ENCODE results near the gene C11orf98.
"Not testable (repeated sequence)": the region's sequence is repeated elsewhere in the genome, so short reads cannot be mapped to it uniquely, and the experiment has no call there.

C11orf98 gene

DNA sequence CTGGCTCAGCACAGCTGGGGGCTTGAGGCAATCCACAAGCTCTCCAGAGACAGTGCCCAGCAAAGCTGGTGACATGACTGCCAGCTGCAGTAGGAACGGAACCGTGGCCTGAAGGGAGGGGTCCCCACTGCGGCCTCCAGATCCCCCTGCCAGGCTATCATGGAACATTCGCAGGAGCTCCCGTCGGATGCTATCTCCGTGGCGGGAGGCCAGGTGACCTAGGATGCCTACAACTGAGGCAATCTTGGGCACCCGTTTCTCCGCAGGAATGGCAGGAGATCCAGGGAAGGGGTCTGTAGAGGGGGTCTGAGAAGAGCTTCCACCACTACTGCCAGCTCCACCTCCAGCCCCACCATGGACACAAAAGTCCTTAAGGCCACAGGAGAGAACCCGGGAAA, 16.0 kb downstream of the C11orf98 start:
- DNase-seq = no peak

DNA sequence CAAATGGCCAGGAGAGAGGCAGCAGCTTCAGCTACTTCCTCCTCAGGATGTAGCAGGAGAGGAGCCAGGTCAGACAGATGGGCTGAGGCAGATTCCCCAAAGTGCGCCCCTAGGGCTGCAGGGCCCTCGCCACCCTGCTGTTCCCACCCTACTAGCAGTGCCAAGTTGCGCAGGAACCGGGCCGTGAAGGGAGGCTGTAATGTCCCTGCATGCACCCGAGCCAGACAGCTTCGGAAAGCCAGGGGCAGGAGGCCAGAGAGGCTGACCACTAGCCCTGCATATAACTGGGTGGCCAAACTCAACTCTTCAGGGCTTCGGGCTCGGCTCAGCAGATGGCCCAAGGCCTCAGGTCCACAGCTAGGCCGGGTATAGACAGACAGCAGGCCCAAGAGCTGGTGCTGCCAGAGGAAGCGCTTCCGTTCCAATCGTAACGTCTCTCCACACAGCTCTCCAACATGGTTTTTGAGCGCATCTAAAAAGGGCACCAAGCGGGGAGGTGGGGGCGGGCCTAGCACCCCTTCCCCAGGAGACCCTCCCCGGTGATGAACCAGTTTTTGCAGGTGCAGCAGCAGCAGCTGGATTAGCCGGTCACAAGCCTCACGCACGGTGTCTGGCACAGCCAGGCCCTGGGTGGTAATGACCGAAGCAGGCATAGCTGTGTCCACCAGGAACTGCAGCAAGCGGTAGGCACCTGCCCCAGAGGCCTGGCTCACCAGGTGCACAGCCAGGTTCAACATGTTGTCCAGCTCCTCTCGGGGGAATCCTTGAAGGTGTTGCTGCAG, 16.6 kb downstream of the C11orf98 start:
- no peak for DNase-seq

- no peak for DNase-seq
Observed at GRCh38 chr11:62647609-62648005, 17.4 kb downstream of the C11orf98 start.

- no peak for DNase-seq
Observed at GRCh38 chr11:62646825-62647608, 18.0 kb downstream of the C11orf98 start.

DNA sequence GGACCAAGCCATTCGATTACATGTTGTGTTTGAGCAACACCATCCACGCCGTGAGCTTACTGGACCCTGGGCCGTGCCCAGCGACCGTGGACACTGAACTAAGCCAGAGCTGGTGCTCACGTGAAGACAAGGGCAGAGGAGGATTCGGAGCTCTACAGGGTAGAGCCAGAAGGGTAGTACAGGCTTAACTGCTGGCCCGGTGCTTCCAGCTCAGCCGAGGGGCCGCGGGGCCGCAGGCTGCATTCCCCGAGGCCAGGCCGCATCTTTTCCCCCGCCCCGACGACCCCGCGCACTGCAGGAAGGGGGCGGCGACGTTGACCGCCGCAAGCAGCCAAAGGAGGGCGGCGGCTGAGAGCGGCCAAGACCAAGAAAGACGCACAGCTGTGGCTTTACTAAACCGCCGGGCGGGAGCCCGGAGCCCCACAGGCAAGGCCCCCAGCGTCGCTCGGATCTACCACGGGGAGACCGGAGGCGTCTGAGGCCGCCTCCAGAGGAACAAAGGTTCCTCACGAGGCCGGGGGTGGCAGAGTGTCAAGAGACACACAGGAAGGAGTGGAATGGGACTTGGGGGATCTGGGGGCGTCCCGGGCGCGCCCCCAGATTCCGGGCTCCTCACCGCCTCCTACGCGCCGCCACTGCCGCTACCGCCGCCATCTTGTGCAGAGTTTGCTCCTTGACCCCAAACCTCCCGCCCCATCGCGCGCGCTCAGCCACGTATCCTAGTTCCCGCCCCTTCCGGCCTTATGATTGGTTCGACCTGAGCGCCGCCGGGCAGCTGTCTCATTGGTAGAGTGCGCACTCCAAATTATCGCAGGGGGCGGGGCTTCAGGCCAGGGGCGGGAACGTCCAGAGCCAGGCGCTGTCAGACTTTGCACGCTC, 18.8 kb downstream of the C11orf98 start, which contains the start of gene GANAB:
TSS of gene GANAB (minus strand) at position 668 of the 879 bp plus-strand sequence. CDS start at position 654, 14 bp downstream.
- DNase-seq = peak; percentile 97

DNA sequence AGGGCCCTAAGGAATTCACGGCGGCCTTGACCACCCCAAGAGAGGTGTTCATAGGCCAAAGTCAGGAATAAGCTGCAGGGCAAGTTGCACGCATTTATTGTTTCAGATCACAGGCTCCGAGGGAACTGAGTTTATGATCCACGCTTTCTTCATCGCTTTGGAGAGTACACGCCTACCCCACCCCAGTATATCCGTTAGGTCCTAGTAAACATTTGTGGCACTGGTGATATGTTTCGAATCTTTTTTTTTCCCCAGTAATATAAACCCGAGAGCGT, 19.4 kb downstream of the C11orf98 start:
- no peak for DNase-seq

DNA sequence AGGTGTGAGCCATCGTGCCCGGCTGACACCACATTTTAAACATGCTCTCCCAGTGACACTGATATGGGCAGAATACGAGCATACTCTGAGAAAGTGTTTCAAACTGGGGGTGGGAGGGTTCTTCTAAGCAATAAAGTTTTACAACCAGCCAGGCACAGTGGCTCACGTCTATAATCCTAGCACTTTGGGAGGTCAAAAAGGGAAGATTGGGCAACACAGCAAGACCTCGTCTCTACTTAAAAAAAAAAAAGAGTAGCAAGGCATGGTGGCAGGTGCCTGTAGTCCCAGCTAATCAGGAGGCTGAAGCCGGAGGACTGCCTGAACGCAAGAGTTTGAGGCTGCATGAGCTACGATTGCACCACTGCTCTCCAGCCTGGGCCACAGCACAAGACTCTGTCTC, 20.8 kb downstream of the C11orf98 start:
- no peak for DNase-seq

GRCh38 chr11:62632492-62632891, 32.5 kb downstream of the C11orf98 start:
- no peak for DNase-seq

- no peak for DNase-seq
Observed at GRCh38 chr11:62627713-62628112, 37.3 kb downstream of the C11orf98 start.

- no peak for DNase-seq
Observed at GRCh38 chr11:62622476-62623089, 42.4 kb downstream of the C11orf98 start.

GRCh38 chr11:62621567-62622470, 43.2 kb downstream of the C11orf98 start, which contains the start of gene B3GAT3:
TSS of gene B3GAT3 (minus strand) at chr11:62621986. CDS start at chr11:62621947, 39 bp downstream.
- DNase-seq = peak; percentile 96

GRCh38 chr11:62621027-62621566, 43.9 kb downstream of the C11orf98 start:
- no peak for DNase-seq

DNA sequence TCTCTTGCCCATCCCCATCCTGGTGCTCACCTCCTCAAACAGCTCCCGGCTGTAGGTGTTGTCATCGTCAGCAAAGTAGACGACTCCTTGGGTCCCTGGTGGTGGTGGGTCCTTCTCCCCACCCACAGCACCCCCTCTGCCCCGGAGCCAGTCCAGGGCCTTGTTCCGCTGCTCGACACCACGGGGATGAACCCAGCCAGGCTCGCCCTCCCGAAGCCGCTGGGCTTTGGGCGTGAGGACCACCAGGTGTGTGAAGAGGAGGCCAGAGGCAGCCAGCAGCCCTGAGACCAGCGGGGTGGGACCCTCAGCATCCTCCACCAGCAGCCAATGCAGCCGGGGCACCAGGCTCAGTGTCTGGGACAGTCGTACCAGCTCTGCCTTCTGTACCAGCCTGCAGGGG, 48.1 kb downstream of the C11orf98 start:
- not testable (repeated sequence) for DNase-seq

DNA sequence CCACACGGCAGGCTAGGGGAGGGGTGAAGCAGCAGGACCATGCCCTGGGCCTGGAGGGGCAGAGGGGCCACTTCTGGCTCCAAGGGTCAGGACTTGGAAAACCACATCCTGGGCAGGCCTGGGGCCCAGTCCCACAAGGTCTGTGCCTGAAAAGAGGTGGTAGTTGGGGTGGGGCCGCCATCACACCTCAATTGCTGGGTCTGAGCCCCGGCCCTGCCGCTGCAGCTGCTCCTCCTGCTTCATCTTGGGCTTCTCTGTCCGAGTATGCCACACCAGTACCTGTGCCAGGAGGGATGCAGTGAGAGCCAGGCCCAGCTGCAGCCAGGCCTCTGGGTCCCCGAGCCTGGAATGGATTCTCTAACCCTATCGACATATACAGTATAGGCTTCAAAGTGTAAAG, 49.5 kb downstream of the C11orf98 start:
- DNase-seq = no peak

GRCh38 chr11:62614275-62614674, 50.7 kb downstream of the C11orf98 start:
- peak; percentile 43 for DNase-seq

DNA sequence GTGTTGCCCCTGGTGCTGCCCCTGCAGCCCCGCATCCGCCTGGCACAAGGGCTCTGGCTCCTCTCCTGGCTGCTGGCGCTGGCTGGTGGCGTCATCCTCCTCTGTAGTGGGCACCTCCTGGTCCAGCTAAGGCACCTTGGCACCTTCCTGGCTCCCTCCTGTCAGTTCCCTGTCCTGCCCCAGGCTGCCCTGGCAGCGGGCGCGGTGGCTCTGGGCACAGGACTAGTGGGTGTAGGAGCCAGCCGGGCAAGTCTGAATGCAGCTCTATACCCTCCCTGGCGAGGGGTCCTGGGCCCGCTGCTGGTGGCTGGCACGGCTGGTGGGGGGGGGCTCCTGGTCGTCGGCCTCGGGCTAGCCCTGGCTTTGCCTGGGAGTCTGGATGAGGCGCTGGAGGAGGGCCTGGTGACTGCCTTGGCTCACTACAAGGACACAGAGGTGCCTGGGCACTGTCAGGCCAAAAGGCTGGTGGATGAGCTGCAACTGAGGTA, 51.7 kb downstream of the C11orf98 start:
- no peak for DNase-seq
